GM18907 (cell line): ENCODE measurements around the gene KIF18B.

ENCODE experiments used
- ATAC-seq: cut with Tn5 transposase; IDR thresholded peaks from one replicate; pipeline ENCODE4 v1.9.1; 2021; ENCODE audit warnings: mild to moderate bottlenecking, moderate library complexity; ENCODE audit not compliant: unreplicated experiment

Gene KIF18B

DNA sequence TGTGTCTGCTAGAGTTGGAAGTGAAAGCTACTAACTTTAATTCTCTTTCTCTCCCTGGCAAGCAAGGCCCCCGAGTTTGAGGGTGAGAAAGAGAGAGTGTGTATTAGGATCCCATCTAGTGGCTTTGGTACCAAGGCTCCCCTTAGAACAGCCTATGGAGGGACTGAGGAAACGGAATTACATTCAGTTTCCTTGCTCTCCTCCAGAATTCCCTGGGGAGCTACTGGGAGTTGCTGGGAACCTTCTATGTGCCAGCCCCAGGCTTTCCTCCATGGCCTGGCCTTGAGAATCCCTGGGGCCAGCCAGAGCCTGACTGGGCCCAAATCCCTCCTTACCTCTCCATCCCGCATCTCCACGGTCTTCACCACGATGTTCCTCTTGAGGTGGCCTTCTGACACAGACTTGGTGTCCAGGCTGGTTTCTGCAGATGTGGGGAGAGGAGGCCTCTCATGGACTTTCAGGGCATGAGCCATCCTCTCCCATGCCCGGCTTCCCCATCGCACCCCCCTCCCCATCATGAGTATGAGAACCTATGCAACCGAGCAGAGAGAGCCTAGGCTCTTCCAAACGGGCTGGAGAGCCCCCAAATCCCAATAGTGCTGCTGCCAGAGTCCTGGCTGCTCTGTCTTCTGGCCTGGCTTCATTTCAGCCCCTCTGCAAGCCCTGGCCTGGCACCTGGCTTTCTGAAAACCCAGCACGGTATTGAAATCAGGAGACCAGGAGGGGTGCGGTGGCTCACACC is 39.7 kb downstream of the KIF18B start:
- no peak for ATAC-seq

DNA sequence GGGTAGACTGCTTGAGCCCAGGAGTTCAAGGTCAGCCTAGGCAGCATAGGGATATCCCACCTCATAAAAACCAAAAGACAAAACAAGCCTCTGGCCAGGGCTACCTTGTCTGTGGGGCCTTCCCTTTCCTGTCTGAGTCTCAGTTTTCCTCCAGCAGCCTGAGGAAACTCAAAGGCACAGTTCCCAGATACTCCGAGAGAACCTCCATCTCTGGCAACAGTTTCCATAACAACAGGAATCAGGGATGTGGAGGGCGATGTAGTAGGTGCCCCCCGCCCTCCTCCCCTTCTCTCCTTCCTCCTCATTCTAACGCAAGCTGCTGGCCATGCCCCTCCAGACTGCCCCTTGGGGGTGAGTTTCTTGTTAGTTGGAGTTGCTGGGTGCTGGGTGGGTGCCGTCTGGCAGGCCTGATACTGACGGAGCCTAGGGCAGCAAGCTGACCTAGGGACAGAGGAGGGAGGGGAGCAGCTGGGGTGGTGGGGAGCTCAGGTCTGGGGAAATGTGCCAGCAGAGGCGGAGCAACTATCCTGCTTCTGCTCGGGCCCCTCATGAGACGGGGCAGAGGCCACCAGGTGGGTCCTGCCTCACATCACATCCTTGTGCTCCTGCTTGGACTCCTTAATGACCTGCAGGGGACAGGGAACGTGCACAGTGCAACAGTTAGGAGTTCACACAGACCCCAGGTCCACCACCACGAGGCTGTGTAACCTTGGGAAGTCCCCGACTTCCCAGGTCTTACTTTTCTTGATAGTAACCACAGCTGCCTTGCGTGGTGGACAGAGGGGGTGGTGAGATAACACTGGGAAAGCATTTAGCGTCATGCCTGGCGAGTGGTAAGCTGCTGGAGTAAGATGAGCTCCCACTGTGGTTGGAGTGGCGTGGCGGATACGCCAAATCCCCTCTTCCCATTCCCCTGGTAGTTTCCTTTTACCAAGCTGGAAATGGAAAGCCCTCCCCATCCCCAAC is 40.5 kb downstream of the KIF18B start:
- no peak for ATAC-seq

DNA sequence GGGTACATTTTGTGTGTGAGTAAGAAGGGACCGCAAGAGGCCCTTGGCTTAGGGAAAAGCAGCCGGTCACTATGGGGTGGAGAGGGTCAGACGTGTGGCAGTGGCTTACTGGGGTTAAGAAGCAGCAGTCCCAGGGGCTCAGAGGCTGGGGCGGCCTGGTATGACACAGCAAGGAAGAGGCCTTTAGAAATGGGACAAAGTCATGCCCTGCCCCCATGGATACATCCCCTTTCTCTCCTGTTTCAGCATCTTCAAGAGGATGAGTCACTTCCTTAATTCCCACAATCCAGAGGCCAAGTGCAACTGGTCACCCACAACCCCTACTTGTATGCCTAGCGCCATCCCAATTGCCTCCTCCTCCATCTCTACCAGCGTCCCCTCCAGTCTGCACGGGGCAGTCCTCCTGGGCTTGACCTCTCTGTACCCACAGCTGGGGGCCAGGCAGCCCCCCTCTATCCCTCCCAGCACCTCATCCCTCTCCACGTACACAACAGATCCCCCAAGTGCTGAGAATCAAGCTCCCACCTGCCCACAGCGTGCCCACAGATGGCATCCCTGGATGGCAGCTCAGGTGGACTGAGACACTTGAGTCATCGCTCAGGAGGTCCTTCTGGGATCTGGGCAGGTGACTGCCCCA is 41.4 kb downstream of the KIF18B start:
- ATAC-seq = no peak

DNA sequence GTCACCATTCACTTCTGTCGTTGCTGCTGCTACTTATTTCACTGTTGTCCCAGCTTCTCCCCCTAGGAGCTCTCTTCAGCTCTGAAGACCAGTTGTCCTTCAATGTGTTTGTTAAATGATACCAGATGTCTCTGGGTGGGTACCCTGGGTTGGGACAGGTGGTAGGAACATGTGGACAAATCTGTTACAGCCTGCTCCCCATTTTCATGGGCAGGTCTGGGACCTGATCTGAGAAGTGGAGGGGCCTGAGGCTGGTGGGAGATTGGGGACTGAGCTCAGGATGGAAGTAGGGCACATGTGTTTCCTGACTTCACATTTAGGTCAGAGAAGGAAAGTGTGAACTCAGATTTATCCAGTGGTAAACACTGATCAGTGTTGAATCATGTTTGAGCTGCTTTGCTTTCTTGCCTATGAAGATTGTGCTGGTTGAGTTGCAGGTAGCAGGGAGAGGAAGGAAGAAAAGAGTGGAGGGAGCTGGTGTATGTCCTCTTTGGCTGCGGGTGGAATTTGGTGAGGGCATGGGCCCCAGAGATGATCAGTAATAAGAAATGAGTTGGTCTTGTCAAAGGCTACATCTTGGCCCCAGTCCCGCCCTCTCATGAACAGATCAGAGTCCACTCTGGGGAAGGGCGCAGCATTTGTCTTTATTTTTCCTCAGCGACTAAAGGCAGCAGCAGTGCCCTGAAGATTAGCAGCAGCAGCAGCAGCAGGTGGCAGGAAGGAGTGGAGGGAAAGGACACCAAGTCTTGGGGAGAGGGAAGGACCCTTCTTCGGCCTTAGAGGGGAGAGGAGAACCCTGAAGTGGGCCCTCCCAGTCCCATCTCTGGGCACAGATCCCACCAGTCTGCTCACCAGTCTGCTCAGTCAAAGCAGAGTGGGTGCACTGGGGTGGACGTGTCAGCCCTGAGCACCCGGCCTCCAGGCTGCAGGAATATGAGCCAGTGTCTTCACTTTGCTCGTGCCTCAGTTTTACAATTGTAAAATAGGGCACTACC is 42.3 kb downstream of the KIF18B start:
- ATAC-seq = no peak

DNA sequence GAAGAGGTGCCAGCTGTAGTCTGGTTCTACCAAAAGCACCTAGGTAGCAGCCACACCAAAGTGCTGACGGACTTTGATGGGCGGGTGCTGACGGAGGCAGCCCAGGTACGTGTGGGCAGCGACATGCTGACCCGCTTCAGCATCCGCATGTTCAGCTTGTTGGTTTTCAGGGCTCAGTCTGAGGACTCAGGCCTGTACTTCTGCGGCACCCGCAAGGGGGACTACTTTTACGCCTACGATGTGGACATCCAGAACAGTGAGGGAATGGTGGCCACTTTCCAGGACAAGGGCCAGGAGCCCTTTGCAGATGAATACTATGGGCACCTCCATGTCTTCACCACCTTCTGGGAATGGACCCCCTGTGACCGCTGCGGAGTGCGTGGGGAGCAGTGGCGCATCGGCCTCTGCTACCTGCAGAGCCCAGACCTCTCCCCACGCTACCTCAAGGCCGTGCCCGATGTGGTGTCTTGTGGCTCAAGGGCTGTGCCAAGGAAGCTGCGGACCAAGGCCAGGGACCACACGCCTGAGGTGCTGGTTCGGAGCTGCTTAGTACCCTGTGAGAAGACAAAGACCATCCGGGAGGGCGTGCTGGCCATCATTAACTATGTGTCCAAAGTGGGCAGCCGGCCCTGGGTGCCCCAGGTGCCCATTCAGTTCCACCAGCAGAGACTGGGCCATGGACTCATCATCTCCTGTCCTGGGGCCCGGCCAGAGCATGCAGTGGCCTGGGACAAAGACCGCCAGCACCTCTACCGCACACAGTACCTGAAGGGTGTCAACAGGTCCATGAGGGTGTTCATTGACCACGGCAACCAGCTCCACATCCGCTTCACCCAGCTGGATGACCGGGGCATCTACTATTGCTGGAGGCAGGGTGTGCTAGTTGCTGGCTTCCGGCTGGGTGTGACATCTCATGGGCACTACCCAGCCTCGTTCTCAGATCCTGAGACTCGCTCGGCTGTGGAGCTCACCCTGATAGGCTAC is 43.3 kb downstream of the KIF18B start:
- no peak for ATAC-seq

DNA sequence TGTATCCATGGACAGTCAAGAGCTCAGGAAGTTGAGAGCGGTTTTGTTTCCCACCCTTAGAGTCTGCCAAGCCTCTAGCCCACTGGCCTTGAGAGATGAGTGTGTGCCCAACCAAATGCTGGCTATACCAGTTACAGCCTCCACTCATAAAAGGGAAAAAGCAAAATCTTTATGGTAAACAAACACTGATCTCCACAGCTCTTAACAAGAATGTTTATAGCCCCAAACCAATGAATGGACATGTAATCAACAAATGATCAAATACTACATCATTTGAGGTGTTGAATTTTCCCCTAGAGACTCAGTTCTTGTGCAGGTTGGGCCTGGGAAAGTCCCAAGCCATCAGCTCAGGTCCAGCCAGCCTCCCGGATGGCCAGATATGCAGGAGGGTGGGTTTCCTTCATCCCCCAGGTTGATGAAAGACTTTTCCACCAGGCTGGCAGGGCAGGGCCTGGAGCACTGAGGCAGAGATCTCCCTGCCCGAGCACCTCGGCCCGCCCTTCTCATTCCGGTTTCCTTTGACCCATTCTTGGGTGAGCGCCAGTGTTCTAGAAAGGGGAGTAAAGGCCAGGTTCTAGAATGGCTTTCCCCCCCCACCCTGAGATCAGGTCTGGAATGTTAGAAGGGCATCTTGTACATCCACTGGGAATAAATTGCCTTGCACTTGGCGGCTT is 44.4 kb downstream of the KIF18B start:
- no peak for ATAC-seq

DNA sequence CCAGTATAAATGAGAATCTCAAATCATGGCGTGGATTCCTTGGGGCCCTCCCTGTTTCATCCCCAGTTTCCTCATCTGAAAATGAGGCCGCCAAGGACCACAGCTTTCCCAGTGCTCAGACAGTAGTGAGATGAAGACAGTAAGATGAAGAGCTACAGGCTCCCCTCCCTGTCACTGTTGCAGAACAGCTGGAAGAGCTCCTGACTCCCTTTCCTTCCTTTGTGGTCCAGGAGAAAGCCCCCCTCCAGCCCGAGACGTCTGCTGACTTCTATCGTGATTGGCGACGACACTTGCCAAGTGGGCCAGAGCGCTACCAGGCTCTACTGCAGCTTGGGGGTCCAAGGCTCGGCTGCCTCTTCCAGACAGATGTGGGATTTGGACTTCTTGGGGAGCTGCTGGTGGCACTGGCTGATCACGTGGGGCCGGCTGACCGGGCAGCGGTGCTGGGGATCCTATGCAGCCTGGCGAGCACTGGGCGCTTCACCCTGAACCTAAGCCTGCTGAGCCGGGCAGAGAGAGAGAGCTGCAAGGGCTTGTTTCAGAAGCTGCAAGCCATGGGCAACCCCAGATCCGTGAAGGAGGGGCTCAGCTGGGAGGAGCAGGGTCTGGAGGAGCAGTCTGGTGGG is 45.3 kb downstream of the KIF18B start:
- ATAC-seq = no peak

DNA sequence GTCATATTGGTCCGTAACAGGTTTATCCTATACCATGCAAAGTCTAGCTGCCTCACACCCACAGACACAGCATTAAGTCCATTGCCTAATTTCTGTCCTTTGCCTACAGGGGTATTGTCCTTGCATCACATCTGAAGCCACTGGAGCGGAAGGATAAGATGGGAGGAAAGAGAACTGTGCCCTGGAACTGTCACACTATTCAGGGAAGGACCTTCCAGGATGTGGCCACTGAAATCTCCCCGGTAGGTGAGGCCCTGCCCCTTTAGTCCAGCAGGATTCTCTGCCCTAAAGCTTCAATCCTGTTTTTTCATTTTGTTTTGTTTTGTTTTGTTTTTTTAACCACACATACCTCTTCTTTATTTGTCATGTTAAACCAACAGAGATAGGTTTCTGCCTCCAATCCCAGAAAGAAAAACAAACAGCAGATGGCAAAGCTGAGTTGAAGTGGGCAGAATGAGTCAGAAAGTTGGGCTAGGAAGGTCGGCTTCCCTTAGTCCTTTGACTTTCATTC is 46.1 kb downstream of the KIF18B start:
- no peak for ATAC-seq

DNA sequence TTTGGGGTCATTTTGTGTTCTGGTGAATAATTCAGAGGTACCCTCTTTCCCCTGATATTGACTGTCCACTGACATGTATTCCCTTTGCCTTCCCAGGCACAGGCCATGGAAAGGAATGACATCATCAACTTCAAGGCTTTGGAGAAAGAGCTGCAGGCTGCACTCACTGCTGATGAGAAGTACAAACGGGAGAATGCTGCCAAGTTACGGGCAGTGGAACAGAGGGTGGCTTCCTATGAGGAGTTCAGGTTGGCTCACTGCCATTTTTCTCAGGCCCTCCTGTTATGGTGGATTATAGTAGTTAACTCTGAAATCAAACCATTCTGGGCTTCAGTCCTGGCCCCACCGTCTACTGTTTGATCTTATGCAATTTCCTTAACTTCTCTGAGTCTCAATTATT is 46.7 kb downstream of the KIF18B start:
- no peak for ATAC-seq

DNA sequence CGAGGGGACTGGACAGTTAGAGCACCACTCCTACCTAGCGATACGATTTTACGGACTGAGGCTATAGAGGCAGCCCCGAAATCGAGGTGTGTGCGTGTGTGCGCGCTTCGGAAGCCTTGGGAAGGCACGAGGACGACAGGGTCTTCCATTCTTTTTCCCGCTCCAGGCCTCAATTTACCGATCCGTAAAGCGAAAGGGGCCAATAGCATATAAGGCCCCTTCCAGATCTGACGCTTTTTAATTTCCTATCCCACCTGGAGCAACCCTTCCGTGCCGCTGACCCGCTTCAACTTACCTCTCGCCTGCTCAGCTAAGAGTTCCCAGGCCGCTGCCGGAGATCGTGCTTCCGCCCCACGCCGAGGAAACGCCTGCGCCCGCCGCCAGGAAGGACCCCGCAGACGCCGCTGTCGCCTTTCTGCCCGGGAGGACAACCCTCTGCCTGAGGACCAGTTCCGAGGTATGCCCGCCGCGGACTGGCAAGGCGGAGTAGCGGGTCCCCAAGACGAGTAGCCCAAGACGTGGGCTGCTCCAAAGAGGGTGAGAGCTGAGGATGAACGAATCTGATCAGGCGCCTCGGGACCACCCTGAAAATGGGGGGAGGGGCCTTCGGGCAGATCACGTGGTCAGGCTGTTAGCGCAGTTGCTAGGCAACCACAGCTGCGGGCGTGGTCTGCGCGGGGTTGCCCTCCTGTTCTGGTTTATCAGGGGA is 48.3 kb downstream of the KIF18B start, which contains the start of gene EFTUD2:
Gene EFTUD2 (minus strand): TSS at position 372 of the 709 bp plus-strand sequence. CDS start 4,924 bp downstream, outside the sequence.
- peak; percentile 79 for ATAC-seq

DNA sequence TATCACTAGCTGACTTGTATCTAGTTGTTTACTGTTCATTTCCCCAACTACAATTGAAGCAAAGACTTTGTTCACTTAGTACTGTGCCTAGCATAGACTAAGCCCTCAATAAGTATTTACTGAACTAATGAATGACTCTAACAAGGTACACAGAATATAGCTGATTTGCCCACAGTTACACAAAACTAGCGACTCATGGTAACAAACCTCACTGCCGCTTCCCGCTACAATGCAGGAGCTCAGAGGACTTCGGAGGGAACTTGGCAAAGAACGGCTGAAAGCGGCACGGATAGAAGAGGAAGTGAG is 48.9 kb downstream of the KIF18B start:
- no peak for ATAC-seq

DNA sequence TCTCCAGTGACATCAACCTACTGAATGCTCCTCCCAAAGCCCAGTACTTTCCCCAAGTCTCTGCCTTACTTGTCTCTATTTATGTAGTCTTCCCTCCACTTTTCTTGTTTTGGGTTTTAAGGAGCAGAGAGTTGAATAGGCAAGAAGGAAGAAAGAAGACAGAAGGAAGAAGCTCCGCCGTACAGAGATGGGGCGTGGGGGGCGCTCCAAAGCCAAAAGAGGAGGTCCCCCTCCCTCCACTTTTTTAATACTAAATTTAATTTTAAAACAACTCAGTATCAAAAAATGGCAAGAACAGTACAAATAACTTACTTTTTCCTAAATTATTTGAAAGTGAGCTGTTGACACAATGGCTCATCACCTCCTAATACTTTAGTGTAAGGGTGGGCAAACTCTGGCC is 52.9 kb downstream of the KIF18B start:
- ATAC-seq = no peak

DNA sequence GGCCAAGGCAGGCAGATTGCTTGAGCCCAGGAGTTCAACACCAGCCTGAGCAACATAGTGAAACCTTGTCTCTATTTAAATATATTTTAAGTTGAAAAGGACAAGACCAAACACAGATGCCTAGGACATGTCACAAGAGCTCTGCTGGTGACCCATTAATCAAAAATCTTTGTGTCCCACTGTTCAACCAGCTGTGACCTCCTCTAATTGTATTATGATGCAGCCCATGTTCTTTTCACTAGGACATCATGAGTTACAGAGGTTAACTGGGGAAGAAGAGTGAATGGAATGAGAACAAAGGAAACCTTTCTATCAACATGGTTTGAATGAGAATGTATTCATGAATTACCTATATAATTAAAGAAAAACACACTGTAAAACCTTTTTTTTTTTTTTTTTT is 55.3 kb downstream of the KIF18B start:
- ATAC-seq = no peak

DNA sequence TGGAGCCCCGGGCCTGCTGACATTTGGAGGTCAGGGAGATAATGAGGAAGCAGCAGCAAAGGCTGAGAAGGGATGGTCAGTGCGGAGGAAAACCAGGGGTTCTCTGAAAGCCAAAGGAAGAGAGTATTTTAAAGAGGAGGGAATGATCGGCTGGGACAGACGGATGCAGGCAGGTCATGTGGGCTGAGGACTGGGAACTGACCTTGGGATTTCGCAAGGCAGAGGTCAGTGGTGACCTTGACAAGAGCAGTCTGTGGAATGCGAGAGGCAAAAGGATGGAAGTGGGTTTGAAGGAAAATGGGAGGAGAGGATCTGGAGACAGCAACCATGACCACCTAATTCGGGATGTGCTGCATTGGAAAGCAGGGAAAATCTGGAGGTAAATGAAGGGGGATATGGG is 58.6 kb downstream of the KIF18B start:
- ATAC-seq = no peak

DNA sequence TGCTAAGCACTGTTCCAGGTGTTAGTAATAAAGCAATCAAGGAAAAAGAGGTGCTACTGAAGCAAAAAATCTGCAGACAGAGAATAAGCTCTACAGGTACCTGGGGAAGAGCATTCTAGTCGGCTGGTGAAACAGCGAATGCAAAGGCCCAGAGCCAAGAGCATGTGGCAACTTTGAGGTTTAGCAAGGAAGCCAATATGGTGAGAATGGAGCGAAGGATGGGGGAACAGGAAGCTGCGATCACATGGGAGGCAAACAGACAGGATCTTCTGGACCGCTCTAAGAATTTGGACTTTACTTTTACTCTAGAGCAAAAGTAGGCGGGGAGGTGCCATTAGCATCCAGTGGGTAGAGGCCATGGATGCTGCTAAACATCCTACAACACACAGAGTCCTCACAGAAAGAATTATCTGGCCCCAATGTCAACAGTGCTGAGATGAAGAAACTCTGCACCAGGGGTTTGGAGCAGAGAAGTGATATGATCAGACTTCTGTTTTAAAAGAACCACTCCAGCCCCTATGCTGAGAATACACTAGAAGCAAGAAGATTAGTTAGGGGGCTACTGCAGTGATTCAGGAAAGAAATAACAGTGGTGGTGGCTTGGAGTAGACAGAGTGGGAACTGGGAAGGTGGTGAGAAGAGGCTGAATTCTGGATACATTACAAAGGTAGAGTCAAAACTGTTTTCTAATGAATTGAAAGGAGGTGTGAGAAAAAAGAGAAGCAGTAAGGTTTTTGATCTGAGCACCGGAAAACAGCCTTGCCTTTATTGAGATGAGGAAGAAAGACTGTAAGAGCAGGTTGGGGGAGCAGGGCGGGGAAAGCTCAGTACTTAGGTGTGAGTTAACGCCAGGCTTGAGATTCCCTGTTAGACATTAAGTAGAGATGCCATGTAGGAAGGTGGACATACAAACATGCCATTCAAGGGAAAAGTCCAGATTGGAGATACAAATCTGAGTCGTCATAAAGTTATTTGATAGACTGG is 59.3 kb downstream of the KIF18B start:
- no peak for ATAC-seq

DNA sequence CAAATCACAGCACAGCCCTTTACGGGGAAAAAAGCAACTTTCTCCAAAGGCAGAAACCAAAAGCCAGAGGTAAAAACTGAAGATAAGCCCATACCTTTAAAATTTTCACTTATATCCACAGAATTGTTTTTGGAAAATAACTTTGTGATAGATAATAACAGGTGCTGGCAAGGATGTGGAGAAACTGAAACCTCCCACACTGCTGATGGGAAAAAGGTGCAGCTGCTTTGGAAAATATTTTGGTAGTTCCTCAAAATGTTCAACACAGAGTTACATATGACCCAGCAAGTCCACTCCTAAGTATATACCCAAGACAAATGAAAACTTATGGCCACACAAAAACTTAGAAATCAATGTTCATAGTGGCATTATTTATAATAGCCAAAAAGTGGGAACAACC is 60.6 kb downstream of the KIF18B start:
- no peak for ATAC-seq
